ENCODE measurements around the gene ST3GAL2.
"Not testable (repeated sequence)": the region's sequence is repeated elsewhere in the genome, so short reads cannot be mapped to it uniquely, and the experiment has no call there.

ST3GAL2 gene

DNA sequence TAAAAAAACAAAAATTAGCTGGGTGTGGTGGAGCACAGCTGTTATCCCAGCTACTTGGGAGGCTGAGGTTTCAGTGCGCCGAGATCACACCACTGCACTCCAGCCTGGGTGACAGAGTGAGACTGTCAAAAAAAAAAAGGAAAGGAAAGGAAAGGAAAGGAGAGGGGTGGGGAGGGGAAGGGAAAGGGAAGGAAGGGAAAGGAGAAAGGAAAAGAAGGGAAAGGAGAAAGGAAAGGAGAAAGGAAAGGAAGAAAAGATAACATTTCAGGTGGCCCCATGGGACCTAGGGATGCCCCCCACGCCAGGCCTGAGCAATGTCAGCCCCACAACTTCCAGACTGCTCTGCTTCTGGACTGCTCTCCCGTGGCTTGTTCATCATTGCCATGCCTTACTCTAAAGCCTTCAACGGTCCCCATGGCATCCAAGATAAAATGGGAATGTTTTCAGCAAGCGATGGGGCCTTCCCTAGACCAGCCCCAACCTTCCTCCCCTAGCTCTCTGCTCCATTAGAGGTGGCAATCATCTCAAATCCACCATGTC, 55.4 kb downstream of the ST3GAL2 start:
- DNase-seq (ENCODE audit: low spot score), result no peak

DNA sequence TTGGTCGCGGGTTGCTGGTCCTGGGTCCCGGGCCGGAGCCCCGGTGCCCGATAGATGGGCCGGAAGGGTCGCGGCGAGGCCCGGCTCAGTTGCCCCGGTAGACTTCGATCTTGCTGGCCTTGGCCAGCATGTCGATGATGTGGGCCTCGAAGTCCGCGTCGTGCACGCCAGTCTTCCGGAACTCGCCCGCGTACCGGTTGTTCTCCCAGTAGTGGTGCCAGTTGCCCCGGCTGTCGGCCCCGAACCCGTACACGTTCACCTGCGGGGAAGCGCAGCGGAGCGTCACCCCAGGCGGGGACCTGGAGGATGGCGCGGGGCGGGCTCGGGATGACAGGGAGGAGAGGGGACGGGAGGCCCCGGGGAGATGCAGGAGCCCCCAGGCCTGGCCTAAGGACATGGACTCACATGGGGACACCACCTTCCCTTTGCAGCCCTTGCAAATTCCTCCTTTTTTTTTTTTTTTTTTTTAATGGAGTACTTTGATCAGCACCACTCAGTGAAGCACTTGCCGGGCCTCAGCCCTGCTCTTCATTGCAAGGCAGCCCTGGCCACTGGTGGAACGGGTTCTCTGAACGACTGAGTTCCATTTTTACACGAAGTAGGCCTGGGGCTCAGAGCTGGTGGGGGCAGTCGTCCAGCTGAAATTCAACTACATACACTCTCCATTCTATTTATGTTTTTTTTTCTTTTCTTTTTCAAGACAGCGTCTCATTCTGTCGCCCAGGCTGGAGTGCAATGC, 57.1 kb downstream of the ST3GAL2 start:
- no peak for DNase-seq (ENCODE audit: low spot score)

DNA sequence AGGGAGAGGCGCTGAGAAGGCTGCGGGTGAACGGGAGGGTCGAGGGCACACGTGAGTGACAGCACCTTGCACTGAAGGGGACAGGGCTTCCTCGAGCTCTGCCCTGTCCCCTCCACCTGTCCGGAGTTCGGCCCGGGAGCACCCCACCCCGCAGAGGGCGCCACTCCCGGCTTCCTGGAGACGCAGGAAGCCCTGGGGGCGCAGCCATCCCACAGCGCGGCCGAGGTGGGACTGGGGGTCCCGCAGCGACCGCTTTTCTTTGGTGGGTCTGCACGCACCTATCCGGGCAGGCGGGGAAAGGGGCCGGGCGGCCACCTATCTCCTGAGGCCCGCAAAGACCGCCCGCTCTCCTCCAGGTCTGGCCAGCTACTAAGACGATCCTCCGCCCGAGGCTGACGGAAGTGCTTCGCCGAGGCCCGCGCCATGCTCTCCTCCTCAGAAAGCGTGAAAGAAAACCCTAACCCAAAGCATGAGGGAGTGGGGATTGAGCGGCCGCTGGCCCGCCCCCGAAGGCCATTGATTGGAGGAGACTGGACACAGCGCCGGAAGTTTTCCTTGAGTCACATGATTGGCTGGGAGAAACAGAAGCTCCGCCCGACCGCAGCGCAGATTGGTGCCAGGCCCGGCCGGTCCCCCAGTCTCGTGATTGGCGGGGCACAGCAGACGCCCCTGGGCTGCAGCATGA, 57.8 kb downstream of the ST3GAL2 start:
- DNase-seq (ENCODE audit: low spot score), result peak; percentile 98

DNA sequence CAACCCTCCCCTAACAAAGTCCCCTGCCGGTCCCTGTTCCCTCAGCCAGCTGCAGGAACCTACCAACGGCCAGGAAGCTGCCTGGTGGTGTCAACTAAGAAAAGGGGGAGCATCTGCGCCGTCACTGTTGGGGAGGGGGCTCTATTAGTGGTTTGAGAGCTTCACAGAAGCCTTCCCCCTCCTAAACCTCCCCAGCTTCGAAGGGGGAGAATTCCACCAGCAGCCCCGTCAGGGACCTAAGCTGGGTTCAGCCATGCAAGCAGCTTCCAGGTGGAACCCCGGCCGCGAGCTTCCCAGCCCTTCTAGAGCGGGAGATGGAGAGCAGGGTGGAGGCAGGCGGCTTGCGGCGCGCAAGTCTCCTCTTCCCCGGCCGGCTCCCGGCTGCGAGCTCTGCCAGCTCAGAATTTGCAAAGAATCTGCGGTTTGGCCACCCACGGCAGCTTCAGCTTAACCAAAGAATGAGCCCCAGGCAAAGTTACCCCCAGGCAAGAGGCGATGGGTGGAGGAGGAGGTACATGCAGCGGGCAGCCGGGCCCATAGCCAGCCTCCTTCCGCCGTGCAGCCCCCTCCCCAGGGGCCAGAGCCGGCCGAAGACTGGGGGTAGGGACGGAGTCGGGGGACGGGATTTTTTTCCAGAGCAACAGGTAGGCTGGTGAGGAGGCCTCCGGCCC, 58.5 kb downstream of the ST3GAL2 start:
- DNase-seq (ENCODE audit: low spot score), result peak; percentile 91

DNA sequence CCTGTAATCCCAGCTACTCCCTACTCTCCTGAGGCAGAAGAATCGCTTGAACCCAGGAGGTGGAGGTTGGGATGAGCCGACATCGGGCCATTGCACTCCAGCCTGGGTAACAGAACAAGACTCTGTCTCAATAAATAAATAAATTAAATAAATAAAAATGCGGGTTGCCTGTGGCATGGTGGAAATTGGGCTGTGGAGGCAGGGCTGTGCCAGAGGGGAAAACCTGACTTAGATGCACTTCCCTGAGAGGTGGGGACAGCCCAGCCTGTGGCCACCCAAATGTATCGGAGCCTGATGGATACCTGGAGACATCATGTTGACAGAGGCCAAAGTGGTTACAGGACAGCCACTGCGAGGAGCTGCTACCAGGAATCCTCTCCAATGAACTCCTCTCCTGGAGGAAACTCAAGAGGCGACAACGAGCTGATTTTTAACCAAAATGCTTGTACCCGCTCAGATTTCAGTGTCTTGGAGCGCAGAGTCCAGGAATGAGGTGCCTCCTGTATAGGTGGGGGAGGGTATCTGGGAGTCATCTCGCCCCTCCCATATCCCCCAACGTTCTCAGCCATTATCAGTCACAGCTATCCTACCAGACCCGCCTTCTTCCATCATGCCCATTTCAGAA, 59.9 kb downstream of the ST3GAL2 start:
- DNase-seq (ENCODE audit: low spot score), result no peak

DNA sequence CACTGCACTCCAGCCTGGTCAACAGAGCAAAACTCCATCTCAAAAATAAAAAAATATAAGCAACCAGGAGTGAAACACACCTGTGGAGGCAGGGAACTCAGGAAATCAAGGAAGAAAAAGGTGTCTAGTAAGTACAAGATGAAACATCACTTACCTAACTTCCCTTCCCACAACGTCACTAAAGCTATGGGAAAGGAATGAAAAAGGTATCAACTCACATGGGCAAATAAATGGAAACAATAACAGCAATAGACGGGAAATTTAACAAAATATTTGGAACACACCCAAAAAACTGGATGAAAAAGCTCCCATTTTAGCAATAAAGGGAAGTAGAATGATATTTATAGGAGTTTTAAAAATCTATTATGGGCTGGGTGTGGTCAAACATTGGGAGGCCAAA, 61.1 kb downstream of the ST3GAL2 start:
- no peak for DNase-seq (ENCODE audit: low spot score)

DNA sequence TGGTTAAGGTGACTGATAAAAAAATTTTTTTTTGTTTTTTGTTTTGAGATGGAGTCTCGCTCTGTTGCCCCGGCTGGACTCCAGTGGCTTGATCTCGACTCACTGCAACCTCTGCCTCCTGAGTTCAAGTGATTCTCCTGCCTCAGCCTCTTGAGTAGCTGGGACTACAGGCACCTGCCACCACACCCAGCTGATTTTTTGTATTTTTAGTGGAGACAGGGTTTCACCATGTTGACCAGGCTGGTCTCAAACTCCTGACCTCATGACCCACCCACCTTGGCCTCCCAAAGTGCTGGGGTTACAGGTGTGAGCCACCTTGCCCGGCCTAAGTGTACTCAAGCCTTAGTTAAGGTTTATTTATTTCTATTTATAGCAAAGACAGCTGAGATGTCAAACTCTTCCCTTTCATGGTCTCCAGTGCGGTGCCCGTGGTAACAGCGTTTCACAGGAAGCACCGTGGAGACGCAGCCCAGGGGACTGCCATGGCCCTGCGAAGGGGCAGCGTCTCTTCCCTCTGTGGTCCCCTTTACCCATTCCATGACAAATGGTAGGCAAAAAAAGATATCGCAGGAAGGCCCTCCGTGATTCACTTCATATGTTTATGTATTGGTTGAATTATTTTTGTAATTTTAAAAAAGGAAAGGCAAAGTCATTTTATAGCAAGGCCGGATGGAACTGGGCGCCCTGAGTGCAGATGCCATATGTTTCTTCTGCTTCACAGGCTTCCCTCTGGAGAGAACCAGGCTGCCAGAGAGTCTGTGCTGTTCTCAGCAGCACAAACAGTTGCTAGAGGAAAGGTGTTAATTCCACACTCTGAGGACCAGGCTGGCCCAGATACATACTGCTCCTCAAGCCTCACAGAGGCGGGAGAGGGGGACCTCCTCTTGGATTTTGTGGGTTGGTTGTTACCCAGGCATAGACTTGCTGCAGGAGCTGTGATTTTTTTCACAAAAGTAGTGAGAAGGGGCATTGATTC, 63.0 kb downstream of the ST3GAL2 start:
- DNase-seq (ENCODE audit: low spot score), result no peak

DNA sequence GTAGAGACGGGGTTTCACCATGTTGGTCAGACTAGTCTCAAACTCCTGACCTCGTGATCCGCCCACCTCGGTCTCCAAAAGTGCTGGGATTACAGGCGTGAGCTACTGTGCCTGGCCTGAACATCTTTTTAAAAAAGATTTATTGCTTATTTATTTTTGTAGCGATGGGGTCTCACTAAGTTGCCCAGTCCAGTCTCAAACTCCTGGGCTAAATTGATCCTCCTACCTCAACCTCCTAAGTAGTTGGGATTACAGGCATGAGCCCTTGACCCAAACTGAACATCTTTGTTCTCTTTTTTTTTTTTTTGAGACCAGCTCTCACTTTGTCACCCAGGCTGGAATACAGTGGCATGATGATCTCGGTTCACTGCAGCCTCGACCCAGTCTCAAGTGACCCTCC, 64.7 kb downstream of the ST3GAL2 start:
- no peak for DNase-seq (ENCODE audit: low spot score)

DNA sequence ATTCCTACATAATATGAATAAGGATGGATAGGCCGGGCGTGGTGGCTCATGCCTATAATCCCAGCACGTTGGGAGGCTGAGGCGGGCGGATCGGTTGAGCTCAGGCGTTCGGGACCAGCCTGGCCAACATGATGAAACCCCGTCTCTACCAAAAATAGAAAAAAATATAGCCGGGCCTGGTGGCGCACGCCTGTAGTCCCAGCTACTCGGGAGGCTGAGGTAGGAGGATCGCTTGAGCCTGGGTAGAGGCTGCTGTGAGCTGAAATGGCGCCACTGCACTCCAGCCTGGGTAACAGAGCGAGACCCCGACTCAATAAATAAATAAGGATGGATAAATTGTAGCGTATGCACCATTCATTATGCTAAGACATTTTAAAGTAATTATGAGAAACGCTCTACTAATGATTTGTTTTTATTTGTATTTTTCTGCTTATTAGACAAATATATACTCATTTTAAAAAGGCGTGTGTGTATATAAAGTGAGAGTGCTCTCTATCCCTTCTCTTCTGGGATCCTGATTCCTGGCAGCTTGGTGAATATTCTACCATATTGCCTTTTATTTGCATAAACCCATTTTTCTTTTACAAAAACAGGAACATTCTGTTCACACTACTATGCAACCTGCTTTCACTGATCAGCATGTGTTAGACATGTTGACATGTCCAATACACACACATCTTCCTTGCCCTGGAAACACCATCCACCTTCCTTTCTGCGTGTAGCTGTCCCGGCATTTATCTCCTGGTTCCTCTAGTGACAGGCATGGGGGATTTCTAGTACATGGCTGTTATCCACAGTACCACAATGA, 65.8 kb downstream of the ST3GAL2 start:
- no peak for DNase-seq (ENCODE audit: low spot score)

DNA sequence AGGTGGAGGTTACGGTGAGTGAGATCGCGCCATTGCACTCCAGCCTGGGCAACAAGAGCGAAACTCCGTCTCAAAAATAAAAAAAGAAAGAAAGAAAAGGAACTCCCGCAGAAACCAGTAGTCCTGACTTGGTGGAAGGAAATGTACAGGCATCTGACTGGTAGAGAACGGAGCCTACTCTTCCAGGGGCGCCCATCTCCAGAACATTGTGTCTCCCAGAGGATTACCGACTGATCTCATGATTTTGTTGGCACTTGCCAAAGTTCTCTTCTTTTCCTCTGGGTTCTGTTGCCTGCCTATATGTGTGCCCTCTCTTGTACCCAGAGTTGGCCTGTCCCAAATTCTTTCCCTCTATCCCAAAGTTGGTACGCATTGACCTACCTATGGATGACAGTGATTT, 68.0 kb downstream of the ST3GAL2 start:
- no peak for DNase-seq (ENCODE audit: low spot score)

DNA sequence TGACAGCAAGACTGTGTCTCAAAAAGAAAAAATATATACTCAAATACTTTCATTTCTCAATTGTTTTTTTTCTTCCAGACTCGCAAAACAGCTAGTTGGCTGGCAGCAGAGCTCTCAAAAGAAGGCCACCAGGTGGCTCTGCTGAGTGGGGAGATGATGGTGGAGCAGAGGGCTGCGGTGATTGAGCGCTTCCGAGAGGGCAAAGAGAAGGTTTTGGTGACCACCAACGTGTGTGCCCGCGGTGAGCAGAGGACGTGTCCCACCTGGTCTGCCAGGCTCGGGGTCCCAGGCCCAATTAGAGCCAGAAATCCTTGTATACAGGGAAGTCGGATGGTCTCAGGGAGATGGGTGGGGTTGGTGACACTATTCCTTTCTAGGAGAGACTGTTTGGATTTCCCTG, 68.8 kb downstream of the ST3GAL2 start:
- DNase-seq (ENCODE audit: low spot score), result peak; percentile 44

DNA sequence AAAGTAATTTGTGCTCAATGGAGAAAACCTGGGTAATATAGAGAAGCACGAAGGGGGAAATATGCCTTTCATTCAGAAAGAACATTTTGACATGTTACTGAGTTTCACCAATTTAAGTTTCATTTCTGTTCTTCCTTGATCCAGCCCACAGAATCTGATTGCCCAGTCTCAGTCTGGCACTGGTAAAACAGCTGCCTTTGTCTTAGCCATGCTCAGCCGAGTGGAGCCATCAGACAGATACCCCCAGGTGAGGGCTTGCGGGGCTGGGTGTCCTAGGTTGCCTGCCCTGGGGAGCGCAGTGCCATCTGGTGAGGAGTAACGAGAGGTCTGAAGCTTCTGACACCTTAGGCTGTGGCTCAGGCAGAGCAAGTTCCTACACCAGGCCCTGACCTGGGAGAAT, 74.5 kb downstream of the ST3GAL2 start:
- DNase-seq (ENCODE audit: low spot score), result no peak

DNA sequence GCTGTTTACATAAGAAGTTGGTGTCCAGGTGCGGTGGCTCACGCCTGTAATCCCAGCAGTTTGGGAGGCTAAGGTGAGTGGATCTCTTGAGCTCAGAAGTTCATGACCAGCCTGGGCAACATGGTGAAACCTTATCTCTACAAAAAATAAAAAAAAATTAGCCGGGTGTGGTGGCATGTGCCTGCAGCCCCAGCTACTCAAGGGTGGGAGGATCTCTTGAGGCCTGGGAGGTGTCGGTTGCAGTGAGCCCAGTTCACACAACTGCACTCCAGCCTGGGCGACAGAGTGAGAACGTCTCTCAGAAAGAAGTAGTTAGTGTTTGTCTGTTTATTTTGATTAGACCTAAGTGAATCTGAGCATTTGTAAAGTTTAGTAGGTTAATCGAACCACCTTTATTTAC, 79.3 kb downstream of the ST3GAL2 start:
- no peak for DNase-seq (ENCODE audit: low spot score)

DNA sequence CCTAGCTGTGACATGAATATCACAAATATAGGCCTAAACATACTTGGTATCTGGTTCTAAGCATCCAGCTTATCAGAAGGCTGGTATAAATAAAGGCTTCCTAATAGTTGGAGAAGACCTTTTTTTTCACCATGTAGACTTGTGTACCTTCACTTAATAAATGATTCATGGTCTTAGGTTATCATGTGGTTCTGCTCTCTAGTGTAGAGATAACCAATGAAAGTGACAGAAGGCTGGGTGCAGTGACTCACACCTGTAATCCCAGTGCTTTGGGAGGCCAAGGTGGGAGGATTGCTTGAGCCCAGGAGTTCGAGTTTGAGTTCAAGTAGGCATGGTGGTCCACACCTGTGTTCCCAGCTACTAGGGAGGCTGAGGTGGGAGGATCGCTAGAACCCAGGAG, 89.1 kb downstream of the ST3GAL2 start:
- no peak for DNase-seq (ENCODE audit: low spot score)

DNA sequence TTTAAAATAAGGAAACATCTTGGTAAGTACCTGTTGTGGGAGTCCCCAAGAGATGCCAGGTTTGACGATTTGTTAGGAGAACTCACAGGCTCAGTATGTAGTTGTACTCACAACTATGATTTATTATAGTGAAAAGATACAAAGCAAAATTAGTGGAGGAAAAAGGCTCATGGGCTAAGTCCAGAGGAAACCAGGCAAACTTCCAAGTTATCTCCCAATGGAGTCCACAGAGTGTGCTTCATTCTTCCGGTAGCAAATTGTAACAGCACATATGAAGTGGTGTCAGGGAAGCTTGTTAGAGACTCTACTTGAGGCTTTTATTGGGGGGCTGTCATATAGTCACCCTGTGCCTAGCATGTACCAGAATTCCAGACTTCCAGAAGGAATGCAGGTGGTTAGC, 89.9 kb downstream of the ST3GAL2 start:
- DNase-seq (ENCODE audit: low spot score), result peak; percentile 13

DNA sequence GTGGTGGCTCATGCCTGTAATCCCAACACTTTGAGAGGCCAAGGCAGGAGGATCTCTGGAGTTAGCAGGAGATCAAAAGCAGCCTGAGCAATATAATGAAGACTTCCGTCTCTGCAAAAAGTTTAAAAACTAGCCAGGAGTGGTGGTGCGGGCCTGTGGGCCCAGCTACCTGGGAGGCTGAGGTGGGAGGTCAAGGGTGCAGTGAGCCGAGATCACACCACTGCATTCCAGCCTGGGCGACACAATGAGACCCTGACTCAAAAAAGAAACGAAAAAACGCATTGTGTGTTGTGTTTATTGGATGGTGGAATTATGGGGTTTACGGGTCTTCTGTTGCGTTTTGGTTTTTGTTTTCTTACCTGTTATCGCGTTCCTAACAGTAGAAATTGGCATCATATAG, 93.1 kb downstream of the ST3GAL2 start:
- no peak for DNase-seq (ENCODE audit: low spot score)

DNA sequence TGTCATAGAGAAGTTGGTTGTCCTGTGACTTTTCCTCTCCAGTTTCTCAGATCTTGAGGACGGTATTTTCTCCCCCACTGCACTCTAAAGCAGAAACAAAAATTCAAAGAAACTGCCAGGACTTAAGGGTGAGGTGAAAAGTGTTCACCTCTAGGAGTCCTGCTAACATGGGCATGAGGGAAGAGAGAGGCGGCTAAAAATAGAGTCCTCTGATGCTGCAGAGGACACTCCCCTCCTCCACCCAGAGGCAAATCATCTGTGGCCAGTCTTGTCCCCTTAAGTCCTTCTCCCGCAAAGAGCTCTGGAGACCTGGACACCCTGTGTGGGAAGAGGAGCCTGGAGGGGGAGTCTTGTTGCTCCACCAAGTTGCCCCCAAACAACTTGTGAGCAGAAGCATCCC, 96.9 kb downstream of the ST3GAL2 start:
- no peak for DNase-seq (ENCODE audit: low spot score)

DNA sequence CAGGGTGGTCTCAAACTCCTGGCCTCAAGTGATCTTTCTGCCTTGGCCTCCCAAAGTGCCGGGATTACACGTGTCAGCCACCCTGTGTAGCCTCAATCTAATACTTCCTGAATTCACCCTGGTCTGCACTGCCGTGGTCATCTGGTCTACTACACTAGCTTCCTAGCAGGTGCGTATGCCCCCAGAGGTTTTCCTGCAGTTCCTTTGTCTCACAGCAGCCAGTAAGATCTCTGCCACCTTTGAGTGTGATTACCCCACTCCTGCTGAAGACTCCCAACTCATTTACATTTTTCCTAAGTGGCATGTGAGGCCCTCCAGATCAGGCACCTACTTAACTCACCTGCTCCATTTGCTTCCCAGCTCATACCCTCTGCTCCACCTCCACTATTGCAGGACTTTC, 97.3 kb downstream of the ST3GAL2 start:
- no peak for DNase-seq (ENCODE audit: low spot score)

DNA sequence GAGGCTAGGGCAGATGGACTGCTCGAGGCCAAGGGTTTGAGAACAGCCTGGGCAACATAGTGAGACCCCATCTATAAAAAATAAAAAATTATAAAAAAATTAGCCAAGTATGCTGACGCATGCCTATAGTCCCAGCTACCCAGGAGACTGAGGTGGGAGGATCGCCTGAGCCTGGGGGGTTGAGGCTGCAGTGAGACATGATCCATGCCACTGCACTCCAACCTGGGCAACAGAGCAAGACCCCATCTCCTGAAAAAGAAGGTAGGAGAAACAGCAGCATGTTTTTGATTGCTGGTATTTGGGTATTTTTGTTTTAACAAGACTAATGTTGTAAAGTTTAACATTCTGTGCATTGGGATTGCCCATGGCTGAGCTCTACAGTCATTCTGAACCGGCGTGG, 101.1 kb downstream of the ST3GAL2 start:
- DNase-seq (ENCODE audit: low spot score), result no peak

DNA sequence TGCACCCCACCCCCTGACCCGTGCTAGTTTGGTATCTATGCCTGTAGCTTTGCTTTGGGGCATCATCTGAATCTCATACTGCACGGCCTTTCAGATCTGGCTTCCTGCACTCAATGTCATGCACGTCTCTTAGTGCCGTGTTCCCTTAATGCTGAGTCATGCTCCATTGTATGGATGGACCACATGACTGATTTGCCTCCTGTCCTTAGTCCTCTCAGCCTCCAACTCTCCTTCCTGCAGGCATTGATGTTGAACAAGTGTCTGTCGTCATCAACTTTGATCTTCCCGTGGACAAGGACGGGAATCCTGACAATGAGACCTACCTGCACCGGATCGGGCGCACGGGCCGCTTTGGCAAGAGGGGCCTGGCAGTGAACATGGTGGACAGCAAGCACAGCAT, 106.2 kb downstream of the ST3GAL2 start:
- not testable (repeated sequence) for DNase-seq (ENCODE audit: low spot score)

Data from GM03348 (cell line).